ENCODE measurements around the gene CTF1.
A peak's percentile ranks its signal among the peaks of the same experiment; 100 is the strongest.
"Not testable (repeated sequence)": the region's sequence is repeated elsewhere in the genome, so short reads cannot be mapped to it uniquely, and the experiment has no call there.

The CTF1 gene

GRCh38 chr16:30896261-30896888, at the start of gene CTF1:
CTF1 (plus strand) TSS chr16:30896614; CDS start chr16:30896644, 30 bp downstream.
- DNase-seq (ENCODE audit: low read depth in 2 of 2) = peak; percentile 88 to 90

DNA sequence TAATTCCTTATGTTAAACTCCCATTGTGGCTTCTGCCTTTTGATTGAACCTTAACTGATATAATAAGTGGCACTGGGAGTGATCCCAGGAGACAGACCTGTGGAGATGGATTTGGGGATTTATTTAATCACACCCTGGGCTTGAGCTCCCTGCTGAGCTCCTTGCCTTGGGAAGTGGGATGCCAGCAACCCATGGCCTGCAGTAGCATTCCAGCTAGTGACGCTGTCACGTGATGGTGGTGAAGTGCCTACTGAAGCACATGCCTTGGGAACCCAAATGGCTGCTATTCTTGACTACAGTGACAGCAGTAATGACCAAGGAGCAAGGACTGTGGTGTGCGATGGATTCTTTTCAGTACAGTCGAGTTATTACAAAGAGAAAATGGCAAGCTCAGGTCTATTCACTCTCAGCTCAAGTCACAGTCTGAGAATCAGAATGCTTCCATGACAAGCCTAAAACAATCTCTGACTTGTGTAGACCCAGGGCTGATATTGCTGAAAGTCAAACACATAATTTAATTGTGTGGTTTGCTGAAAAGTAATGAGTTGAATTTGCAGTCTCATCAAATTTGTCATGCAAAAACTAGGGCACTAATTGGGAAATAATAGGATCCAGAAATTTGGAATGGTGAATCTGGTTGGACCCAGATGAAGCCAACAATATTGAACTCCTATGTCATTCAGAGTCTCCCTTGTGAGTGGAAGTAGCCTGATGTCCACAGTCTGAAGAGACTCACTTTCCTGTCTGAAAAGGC, 49.6 kb upstream of the CTF1 start:
- DNase-seq (ENCODE audit: low read depth in 2 of 2) = no peak

- DNase-seq (ENCODE audit: low read depth in 2 of 2) = no peak
Measured at GRCh38 chr16:30850246-30850645, 46.2 kb upstream of the CTF1 start.

GRCh38 chr16:30853758-30854157, 42.7 kb upstream of the CTF1 start:
- no peak for DNase-seq (ENCODE audit: low read depth in 2 of 2)

GRCh38 chr16:30858111-30858495, 38.3 kb upstream of the CTF1 start:
- no peak for DNase-seq (ENCODE audit: low read depth in 2 of 2)

DNA sequence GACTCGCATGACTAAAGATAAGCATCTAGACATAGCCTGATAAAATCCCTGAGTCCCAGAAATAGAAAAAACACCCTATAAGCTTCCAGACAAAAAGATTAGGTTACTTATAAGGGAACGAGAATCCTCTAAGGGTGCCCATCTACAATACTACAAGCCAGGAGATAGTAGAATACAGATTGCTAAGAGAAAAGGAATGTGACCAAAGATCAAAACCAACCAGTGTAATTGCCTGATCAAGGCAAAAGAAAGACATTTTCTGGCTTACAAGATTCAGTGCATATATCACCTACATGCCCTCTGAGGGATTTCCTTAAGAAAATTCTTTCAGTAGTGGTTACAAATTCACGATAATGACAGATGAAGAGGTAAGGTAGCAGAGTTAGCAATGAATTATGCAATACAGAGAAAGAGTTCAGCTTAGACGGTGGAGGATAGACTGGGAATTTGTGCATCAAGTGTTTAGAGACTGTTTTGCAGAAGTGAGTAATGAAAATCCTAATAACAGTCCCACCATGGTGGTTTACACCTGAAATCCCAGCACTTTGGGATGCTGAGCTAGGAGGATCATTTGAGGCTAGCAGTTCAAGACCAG, 37.5 kb upstream of the CTF1 start:
- DNase-seq (ENCODE audit: low read depth in 2 of 2) = no peak

DNA sequence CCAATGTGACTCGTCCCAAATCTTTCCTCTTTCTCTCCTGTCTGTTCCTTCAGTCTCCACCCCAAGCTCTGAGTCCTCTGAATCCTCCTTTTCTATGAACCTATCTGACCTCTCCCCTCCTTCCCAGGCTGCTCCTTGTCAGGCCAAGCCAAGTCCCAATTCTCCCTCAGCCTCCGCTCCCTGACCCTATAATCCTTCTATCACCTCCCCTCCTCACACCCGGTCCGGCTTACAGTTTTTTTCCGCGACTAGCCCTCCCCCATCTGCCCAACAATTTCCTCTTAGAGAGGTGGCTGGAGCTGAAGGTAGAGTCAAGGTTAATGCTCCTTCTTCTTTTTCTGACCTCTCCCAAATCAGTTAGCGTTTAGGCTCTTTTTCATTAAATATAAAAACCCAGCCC, 35.7 kb upstream of the CTF1 start:
- not testable (repeated sequence) for DNase-seq (ENCODE audit: low read depth in 2 of 2)

GRCh38 chr16:30863178-30863577, 33.2 kb upstream of the CTF1 start:
- not testable (repeated sequence) for DNase-seq (ENCODE audit: low read depth in 2 of 2)

GRCh38 chr16:30866031-30866430, 30.4 kb upstream of the CTF1 start:
- no peak for DNase-seq (ENCODE audit: low read depth in 2 of 2)

- DNase-seq (ENCODE audit: low read depth in 2 of 2) = no peak
Measured at GRCh38 chr16:30867747-30868146, 28.7 kb upstream of the CTF1 start.

DNA sequence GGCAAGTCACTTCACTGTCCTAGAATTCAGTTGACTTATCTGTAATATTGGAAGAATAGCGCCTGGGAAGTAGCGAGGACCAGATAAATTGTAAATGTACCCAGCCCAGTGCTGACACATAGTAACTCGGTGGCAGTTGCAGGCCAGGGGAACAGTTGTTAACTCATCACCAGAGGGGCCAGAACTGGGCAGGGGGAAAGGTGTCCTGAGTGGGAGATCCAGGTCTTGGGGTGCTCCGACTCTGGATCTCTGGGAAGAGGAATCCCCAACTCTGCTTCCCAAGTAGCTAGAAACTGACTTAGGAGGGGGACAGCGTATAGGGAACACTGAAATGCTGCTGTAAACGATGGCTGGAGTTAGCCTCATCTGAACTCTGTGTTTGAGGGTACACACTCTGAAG, 25.5 kb upstream of the CTF1 start:
- DNase-seq (ENCODE audit: low read depth in 2 of 2) = no peak

GRCh38 chr16:30874244-30874820, 22.1 kb upstream of the CTF1 start:
- DNase-seq (ENCODE audit: low read depth in 2 of 2) = no peak

GRCh38 chr16:30874821-30875717, 21.3 kb upstream of the CTF1 start:
- peak; percentile 63 for DNase-seq (ENCODE audit: low read depth in 2 of 2)

- peak in 1 of 2 experiments; percentile 3 for DNase-seq (ENCODE audit: low read depth in 2 of 2)
Measured at GRCh38 chr16:30875871-30876801, 20.3 kb upstream of the CTF1 start.

- DNase-seq (ENCODE audit: low read depth in 2 of 2) = no peak
Measured at GRCh38 chr16:30876867-30877266, 19.5 kb upstream of the CTF1 start.

DNA sequence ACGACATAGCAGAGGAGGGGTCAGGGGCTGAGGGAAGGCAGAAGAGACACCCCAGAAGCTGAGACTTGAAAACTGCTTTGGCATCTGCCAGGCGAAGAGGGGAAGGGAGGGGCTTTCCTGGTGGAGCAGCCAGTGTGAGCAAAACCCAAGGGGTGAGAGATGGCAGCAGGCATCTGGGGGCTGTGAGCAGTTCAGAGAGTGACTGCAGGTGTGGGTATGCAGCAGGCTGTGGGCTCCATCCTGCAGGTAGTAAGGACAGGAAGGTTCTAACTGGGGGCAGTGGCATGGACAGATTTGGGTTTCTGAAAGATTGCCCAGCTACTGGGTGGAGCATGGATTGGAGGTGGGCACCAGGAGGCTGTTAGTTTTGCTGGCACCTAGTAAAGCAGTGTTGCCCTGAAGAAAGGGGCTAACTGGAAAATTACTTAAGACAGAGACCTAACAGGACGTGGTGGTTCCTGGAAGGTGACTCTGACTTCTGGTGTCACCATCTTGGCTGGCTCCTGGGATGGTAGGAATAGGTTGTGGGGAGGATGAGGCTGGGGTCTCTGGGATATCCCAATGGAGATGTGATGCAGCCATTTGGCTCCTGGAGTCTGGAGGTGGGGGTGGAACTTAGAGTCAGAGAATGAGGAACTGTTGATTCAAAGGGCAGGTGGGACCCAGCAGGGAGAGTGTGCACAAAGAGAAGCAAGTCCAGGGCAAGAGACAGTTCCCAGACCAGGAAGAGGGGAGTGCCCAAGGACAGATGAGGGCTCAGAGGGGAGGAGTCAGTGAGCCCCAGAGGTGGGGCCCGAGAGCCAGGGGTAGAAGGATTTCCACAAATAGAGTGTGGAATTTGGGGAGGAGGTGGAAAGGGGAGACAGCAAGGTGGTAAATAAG, 13.7 kb upstream of the CTF1 start:
- DNase-seq (ENCODE audit: low read depth in 2 of 2) = no peak

DNA sequence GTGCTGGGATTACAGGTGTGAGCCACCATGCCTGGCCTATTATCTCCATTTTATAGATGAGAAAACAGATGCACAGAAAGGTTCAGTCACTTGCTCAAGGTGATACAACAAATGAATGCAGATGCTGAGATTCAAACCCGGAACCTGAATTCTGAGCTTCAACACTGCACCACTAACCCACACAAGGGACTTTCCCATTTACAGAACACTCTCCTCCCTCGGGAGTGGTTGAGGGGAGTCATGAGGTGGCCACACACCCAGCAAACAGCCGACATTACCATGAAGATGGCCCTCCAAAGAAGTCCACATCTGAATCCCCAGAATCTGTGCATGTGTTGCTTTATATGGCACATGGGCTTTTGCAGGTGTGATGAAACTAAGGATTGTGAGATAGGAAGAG, 11.7 kb upstream of the CTF1 start:
- DNase-seq (ENCODE audit: low read depth in 2 of 2) = no peak

DNA sequence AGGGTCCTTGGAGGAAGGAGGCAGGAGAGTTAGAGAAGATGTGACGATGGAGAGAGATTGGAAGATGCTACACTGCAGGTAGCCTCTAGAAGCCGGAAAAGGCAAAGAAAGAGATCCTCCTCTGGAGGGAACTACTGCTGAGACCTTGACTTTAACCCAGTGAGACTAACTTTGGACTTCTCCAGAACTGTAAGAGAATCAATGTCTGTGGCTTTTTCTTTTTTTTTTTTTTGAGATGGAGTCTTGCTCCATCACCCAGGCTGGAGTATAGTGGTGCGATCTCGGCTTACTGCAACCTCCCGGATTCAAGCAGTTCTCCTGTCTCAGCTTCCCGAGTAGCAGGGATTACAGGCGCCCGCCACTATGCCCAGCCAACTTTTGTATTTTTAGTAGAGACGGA, 11.2 kb upstream of the CTF1 start:
- DNase-seq (ENCODE audit: low read depth in 2 of 2) = no peak

DNA sequence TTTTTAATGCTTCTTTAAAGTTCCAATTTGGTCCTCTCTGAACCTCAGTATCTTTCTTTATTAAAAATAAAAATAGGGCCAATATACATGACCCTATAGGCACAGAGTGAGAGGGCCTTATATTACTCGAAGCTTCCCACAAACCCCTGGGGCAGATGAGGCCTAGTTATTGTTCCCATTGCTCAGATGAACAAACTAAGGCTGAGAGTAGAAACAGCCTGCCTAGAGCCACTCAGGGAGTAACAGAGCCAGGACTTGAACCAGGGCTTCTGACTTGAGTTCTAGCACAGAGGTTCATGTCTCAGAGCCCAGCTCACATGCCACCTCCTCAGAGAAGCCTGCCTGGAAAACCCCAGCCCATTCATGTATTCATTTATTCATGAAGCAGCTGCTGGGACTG, 10.3 kb upstream of the CTF1 start:
- DNase-seq (ENCODE audit: low read depth in 2 of 2) = no peak

DNA sequence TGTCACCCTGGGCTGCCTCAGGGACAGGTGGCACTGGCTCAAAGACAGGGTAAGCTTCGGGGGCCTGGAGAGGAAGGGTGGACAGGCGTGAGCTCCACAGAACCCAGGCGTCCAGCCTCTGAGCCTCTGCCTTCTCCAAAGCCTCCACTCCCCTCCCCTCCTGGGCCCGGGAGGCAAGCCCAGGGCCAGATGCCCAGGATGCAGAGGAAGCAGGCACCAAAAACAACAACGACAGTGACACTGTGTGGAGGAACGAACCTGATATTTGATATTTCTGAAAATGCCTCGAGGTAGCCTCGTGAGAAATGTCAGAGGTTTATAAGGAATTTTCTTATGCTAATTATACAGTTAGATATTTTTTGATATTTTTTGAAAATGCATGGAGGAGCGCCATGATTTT, 8.5 kb upstream of the CTF1 start:
- DNase-seq (ENCODE audit: low read depth in 2 of 2) = no peak

Measured in fibroblast of skin of left quadriceps (primary cell).